Neutrophil (primary cell): Measurements from ENCODE around the gene RABL2A.
A peak's percentile ranks its signal among the peaks of the same experiment; 100 is the strongest.
"Not testable (repeated sequence)": the region's sequence is repeated elsewhere in the genome, so short reads cannot be mapped to it uniquely, and the experiment has no call there.

ENCODE experiments used
- H3K27ac ChIP-seq: fragments of 200-600 bp; sonication (generic); 2 replicates; pipeline ENCODE4 v1.5.1; 2016; ENCODE audit warnings: mild to moderate bottlenecking, moderate library complexity
- H3K27me3 ChIP-seq: fragments of 200-600 bp; sonication (generic); 2 replicates; pipeline ENCODE4 v1.6.0; 2016; ENCODE audit warnings: mild to moderate bottlenecking
- H3K36me3 ChIP-seq: fragments of 200-600 bp; sonication (generic); 2 replicates; pipeline ENCODE4 v1.5.1; 2017
- H3K4me1 ChIP-seq, 2 experiments: fragments of 200-600 bp in 1 of 2; sonication (generic) in 1 of 2; 1 replicate in 1 of 2; 2 replicates in 1 of 2; pipeline versions ENCODE4 v1.5.1 to v1.6.1; 2013 to 2016; ENCODE audit warnings: low read depth in 1 of 2, low read length in 1 of 2, mild to moderate bottlenecking in 1 of 2, moderate library complexity in 1 of 2; ENCODE audit not compliant: control insufficient read depth in 1 of 2, insufficient read depth in 1 of 2
- H3K4me3 ChIP-seq, 2 experiments: fragments of 200-600 bp in 1 of 2; sonication (generic) in 1 of 2; 1 replicate in 1 of 2; 2 replicates in 1 of 2; pipeline ENCODE4 v1.5.1; 2013 to 2016; ENCODE audit warnings: low read depth in 1 of 2, low read length in 1 of 2, mild to moderate bottlenecking in 1 of 2, moderate library complexity in 1 of 2
- H3K9me3 ChIP-seq: fragments of 200-600 bp; sonication (generic); 2 replicates; pipeline ENCODE4 v1.5.1; 2016
- CTCF ChIP-seq: fragments of 200-600 bp; sonication (generic); IDR thresholded peaks from 2 replicates; pipeline ENCODE4 v1.5.1; 2016; ENCODE audit warnings: antibody characterized with exemption

RABL2A gene

DNA sequence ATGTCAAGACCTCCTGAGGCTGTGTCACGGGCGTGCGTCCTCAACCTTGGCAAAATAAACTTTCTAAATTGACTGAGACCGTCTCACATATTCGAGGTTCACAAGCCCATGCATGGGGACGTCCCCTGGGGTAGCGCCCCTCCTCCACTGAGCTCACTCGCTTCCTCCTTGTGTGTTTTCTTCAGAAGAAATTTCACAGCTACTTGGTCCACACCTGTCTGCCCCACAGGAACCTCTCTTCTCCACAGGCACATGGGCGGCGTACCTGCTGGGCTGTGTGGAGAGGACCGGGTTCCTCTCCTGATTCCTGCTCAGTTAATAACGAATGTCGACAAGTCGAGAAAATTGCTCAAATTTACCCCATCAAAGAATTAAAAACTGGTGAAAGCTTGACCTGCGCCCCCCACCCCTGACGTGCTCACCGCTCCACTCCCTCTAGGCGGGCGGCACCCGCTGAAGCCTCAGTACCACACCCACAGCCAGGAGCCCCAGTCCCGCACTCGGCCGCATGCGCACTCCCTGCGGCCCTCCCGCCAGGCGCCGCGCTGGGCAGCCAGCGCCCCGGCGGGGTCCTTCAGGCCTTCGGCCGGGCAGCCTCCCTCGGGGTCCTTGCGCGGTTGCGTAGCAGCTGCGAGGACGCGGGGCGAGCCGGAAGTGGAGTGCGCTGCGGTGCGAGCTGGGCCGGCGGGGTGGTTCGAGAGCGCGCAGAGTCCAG lies at the start of gene RABL2A:
Gene RABL2A, plus strand, starts transcription at position 651 of the 715 bp plus-strand sequence. CDS start 1,341 bp downstream, outside the sequence.
- H3K4me1 ChIP-seq, H3K27me3 ChIP-seq, H3K36me3 ChIP-seq, H3K9me3 ChIP-seq: not testable (repeated sequence)
- Histone ChIP-seq H3K27ac (peak within 1 kb of the TSS; percentile 63), H3K4me3 (peak within 1 kb of the TSS; percentile 60 to 61)
- TF ChIP-seq CTCF = peak; percentile 35

DNA sequence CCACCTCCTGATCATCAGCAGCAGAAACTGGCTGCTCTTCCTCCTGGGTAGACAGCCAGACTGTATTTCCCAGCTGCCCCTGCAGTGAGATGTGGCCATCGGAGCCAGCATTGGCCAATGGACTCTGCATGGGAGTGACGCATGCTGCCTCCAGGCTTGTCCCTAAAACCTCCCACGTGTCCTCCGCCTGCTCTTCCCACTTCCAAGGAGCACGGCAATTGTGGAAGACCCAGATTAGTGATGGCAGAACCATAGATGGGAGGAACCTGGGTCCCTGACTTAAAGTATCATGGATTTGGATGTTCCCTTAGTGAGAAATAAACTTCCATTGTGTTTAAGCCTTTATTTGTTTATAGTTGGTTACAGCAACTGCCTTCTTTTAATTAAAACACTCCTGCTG lies 48.6 kb upstream of the RABL2A start:
- not testable (repeated sequence) for H3K4me1 ChIP-seq, H3K9me3 ChIP-seq, H3K27me3 ChIP-seq, H3K4me3 ChIP-seq, H3K27ac ChIP-seq, H3K36me3 ChIP-seq

DNA sequence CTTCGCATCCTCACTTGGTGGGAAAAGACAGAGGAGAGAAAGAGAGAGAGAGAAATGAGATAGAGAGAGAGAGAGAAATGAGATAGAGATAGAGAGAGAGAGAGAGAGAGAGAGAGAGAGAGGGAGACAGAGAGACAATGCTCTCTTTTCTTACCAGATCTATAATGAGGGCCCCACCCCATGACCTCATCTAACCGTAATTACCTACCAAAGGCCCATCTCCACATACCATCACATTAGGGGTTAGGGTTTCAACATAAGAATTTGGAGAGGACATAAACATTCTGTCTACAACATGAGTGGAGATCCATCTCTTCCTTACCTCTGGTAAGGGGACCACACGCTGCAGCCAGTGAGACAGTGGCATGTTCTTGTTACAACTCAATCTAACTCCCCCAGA lies 44.6 kb upstream of the RABL2A start:
- peaks cover 25% of the 10 kb centered on the region in 2 experiments for H3K4me1 ChIP-seq
- H3K36me3 ChIP-seq, H3K4me3 ChIP-seq, H3K27ac ChIP-seq, H3K27me3 ChIP-seq, H3K9me3 ChIP-seq: not testable (repeated sequence)

GRCh38 chr2:113583521-113584225 lies 43.4 kb upstream of the RABL2A start:
- H3K27me3 ChIP-seq, H3K36me3 ChIP-seq, H3K9me3 ChIP-seq: not testable (repeated sequence)
- H3K4me1 ChIP-seq = peaks cover 25 to 31% of the 10 kb centered on the region in 2 experiments
- H3K27ac ChIP-seq = peak overlapping the region; percentile 75
- peak overlapping the region; percentile 65 to 99 for H3K4me3 ChIP-seq

GRCh38 chr2:113584311-113585092 lies 42.6 kb upstream of the RABL2A start:
- Histone ChIP-seq H3K4me3 (peak overlapping the region; percentile 65 to 99), H3K27ac (peak overlapping the region; percentile 75), H3K4me1 (peaks cover 25 to 31% of the 10 kb centered on the region in 2 experiments)
- not testable (repeated sequence) for H3K36me3 ChIP-seq, H3K27me3 ChIP-seq, H3K9me3 ChIP-seq

- H3K4me3 ChIP-seq, H3K36me3 ChIP-seq, H3K9me3 ChIP-seq, H3K27me3 ChIP-seq: not testable (repeated sequence)
- peak; percentile 46 for TF ChIP-seq CTCF
- Histone ChIP-seq H3K27ac (peak overlapping the region; percentile 15), H3K4me1 (peaks cover 40 to 47% of the 10 kb centered on the region in 2 experiments)
Measured at GRCh38 chr2:113587201-113587600, 39.9 kb upstream of the RABL2A start.

DNA sequence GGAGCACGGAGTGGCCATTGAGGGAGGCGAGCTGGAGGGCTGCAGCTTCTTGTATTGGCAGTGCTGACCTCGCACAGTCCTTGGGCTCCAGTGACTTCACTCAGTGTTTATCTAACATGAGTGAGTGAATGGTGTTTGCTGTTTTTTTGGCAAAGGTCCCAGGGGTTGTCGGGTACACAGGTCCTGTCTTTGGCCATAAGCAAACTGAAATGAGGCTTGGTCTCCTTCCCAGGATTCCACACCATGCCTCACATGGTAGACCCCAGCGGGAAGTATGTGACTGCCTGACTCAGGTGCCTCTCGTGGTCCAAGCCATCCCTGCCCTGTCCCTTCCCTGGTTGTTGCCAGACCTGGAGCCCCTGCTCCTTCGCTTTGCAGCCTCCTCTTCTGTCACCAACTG lies 37.5 kb upstream of the RABL2A start:
- H3K27ac ChIP-seq, H3K36me3 ChIP-seq: not testable (repeated sequence)
- H3K4me1 ChIP-seq = peaks cover 33 to 41% of the 10 kb centered on the region in 2 experiments

GRCh38 chr2:113591926-113592325 lies 35.1 kb upstream of the RABL2A start:
- not testable (repeated sequence) for H3K9me3 ChIP-seq, H3K27me3 ChIP-seq, H3K4me3 ChIP-seq, H3K36me3 ChIP-seq
- Histone ChIP-seq H3K27ac (peak overlapping the region; percentile 63), H3K4me1 (peaks cover 22 to 30% of the 10 kb centered on the region in 2 experiments)

More for the DNA sequence above, 37.5 kb upstream of the RABL2A start:
- H3K27me3 ChIP-seq, H3K9me3 ChIP-seq, H3K4me3 ChIP-seq: not testable (repeated sequence)

DNA sequence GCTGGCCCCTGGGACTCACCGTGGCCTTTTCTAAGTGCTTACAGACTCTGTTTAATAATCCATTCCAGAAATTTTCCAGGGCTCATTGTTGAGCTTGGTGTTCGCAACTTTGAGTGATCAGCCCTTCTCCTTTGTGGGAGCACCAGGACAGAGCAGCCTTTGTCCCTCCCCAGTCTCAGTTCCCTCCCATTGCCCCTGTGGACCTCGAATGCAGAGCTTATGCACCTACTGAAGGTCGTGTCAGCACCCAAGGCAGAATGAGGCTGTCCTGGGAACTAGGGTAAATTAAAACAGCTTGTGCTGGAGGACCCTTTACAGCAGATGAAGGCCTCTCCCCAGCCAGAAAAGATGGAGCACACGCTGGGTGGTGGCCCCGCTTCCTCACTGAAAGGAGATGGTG lies 33.8 kb upstream of the RABL2A start:
- not testable (repeated sequence) for H3K4me3 ChIP-seq, H3K27ac ChIP-seq, H3K9me3 ChIP-seq, H3K27me3 ChIP-seq, H3K36me3 ChIP-seq
- H3K4me1 ChIP-seq = peaks cover 17 to 18% of the 10 kb centered on the region in 2 experiments

DNA sequence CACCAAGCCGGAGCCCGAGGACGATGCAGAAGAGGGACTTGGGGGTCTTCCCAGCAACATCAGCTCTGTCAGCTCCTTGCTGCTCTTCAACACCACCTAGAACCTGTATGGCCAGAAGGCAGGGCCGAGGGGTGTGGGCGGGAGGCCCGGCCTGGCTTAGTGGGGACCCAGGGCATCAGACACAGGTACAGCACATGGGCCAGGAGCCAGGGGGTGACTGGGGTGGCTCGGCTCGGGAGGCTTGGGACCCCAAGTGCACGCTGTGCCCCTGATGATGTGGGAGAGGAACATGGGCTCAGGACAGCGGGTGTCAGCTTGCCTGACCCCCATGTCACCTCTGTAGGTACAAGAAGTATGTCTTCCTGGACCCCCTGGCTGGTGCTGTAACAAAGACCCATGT lies 31.3 kb upstream of the RABL2A start:
- not testable (repeated sequence) for H3K9me3 ChIP-seq, H3K27me3 ChIP-seq, H3K36me3 ChIP-seq, H3K4me3 ChIP-seq, H3K27ac ChIP-seq
- peaks cover 15 to 17% of the 10 kb centered on the region in 2 experiments for H3K4me1 ChIP-seq

- H3K36me3 ChIP-seq, H3K27me3 ChIP-seq, H3K27ac ChIP-seq, H3K9me3 ChIP-seq, H3K4me3 ChIP-seq, H3K4me1 ChIP-seq: not testable (repeated sequence)
Measured at GRCh38 chr2:113597164-113597563, 29.9 kb upstream of the RABL2A start.
